Cardiac ventricle fibroblast (primary cell): ENCODE measurements around the gene LAMTOR2. TPM values are rescaled to one million over a fixed set of nuclear protein-coding genes. Genes with fewer than 3 reads are reported as not detected.

ENCODE experiments used
- total RNA-seq: library from RNA; depleted of rRNA; stranded (reverse); fragments of >200 nt; gene quantifications from 2 replicates; pipeline ENCODE4 v1.2.3, GENCODE V29; 2015

Gene LAMTOR2
- 69.9 and 81.7 TPM in 2 replicates for total RNA-seq

DNA sequence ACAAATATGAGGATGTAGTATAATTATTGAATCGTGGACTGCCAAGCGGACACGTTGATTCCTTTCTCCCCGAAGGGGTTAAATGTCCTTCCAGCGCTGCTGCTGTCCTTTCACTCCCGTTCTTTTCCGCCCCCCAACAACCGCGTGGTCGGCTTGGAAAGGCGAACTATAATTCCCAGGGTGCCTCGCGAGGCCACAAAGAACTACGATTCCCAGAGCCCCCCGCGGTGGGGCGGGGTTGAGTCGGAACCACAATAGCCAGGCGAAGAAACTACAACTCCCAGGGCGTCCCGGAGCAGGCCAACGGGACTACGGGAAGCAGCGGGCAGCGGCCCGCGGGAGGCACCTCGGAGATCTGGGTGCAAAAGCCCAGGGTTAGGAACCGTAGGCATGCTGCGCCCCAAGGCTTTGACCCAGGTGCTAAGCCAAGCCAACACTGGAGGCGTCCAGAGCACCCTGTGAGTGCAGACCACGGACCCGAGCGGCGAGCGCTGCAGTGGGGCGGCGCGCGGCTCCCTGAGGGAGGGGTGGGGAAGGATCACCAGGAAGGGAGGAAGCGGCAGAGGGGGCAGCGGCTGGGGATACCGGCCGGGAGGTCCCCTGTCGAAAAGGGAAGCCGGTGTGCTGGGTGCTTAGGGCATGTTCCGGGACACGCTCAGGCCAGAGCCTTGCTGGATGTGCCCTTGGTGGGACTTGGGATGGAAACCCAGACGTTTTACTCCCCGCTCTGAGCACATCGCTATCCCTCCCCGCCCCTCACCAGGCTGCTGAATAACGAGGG lies at the start of gene LAMTOR2:
LAMTOR2 (plus strand) TSS at position 283 of the 781 bp plus-strand sequence; CDS start at position 391, 108 bp downstream.

GRCh38 chr1:156020293-156021092 lies 34.1 kb upstream of the LAMTOR2 start, which contains the start of gene SSR2:
SSR2 (minus strand) TSS chr1:156020951; CDS start chr1:156020167, 784 bp downstream.

GRCh38 chr1:156053768-156054499 lies 648 bp upstream of the LAMTOR2 start, which contains the start of gene UBQLN4:
UBQLN4 (minus strand) TSS chr1:156053798; CDS start chr1:156053701, 97 bp downstream.

DNA sequence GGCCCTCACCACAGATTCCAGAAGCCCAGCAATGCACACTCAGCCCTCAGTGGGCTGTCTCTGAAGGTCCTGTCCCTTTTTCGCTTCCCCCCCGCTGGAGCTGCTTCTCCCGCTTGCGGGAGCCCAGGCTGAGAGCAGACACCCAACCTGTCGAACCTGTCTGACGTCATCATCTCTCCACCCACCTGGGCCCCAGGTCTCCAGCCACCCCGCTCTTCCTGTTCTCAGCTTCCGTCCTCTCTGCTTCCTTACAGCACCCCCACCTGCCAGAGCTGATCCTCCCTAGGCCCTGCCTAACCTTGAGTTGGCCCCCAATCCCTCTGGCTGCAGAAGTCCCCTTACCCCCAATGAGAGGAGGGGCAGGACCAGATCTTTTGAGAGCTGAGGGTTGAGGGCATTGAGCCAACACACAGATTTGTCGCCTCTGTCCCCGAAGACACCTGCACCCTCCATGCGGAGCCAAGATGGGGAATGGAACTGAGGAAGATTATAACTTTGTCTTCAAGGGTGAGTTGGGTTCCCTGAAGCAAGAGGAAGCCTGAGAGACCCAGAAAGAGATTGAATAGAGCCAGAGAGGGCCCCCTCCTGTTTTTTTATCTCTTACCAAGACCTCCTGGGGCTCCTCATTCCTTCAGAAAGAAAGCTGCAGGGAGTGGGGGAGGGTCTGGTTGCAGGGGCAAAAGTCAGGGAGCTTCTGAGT lies 6.5 kb downstream of the LAMTOR2 start, which contains the start of gene RAB25:
RAB25 (plus strand) TSS at position 224 of the 700 bp plus-strand sequence; CDS start at position 465, 241 bp downstream.

GRCh38 chr1:156082309-156083091 lies 27.9 kb downstream of the LAMTOR2 start, which contains the start of gene MEX3A:
MEX3A (minus strand) TSS chr1:156082465; CDS start chr1:156081998, 467 bp downstream.

Other genes with a start within 250 kb of the LAMTOR2 start
- gene GON4L, start 197.6 kb upstream of the LAMTOR2 start, total RNA-seq, result 11.8 and 16.4 TPM in 2 replicates
- 5.1 and 5.7 TPM in 2 replicates for gene SYT11, start 195.2 kb upstream of the LAMTOR2 start, total RNA-seq
- 10.4 and 18.4 TPM in 2 replicates for gene RIT1, start 143.4 kb upstream of the LAMTOR2 start, total RNA-seq
- 17.2 and 24.5 TPM in 2 replicates for gene KHDC4, start 120.4 kb upstream of the LAMTOR2 start, total RNA-seq
- not detected in 2 replicates for gene RXFP4, start 113.1 kb upstream of the LAMTOR2 start, total RNA-seq
- 46.4 and 51.5 TPM in 2 replicates for gene ARHGEF2, start 76.2 kb upstream of the LAMTOR2 start, total RNA-seq
- gene SSR2, start 33.8 kb upstream of the LAMTOR2 start, total RNA-seq, result 460 and 537 TPM in 2 replicates
- gene UBQLN4, start 984 bp upstream of the LAMTOR2 start, total RNA-seq, result 9.1 and 13.3 TPM in 2 replicates
- gene RAB25, start 6.4 kb downstream of the LAMTOR2 start, total RNA-seq, result not detected in 2 replicates
- 0.62 and 3.9 TPM in 2 replicates for gene MEX3A, start 27.7 kb downstream of the LAMTOR2 start, total RNA-seq
- 816 and 907 TPM in 2 replicates for gene LMNA, start 59.9 kb downstream of the LAMTOR2 start, total RNA-seq
- gene SEMA4A, start 98.8 kb downstream of the LAMTOR2 start, total RNA-seq, result 1.8 TPM in 1 of 2 replicates, not detected in the other
- 12.4 and 13.0 TPM in 2 replicates for gene SLC25A44, start 139.3 kb downstream of the LAMTOR2 start, total RNA-seq
- 28.0 and 38.6 TPM in 2 replicates for gene PMF1, start 158.2 kb downstream of the LAMTOR2 start, total RNA-seq
- 0.59 TPM in 1 of 2 replicates, not detected in the other for gene BGLAP, start 187.4 kb downstream of the LAMTOR2 start, total RNA-seq
- 0.37 TPM in 1 of 2 replicates, not detected in the other for gene PAQR6, start 193.3 kb downstream of the LAMTOR2 start, total RNA-seq
- gene SMG5, start 228.0 kb downstream of the LAMTOR2 start, total RNA-seq, result 24.6 TPM in 2 replicates
- 1.1 and 2.1 TPM in 2 replicates for gene TMEM79, start 229.5 kb downstream of the LAMTOR2 start, total RNA-seq
- gene GLMP, start 240.9 kb downstream of the LAMTOR2 start, total RNA-seq, result 87.1 and 87.4 TPM in 2 replicates
- not detected in 2 replicates for gene VHLL, start 244.5 kb downstream of the LAMTOR2 start, total RNA-seq